ENCODE measurements around the gene CHD9. TPM values are rescaled to one million over a fixed set of nuclear protein-coding genes. Genes with fewer than 3 reads are reported as not detected.

The CHD9 gene
- total RNA-seq, 1 experiment from 2014 or later, result 25.4 TPM

DNA sequence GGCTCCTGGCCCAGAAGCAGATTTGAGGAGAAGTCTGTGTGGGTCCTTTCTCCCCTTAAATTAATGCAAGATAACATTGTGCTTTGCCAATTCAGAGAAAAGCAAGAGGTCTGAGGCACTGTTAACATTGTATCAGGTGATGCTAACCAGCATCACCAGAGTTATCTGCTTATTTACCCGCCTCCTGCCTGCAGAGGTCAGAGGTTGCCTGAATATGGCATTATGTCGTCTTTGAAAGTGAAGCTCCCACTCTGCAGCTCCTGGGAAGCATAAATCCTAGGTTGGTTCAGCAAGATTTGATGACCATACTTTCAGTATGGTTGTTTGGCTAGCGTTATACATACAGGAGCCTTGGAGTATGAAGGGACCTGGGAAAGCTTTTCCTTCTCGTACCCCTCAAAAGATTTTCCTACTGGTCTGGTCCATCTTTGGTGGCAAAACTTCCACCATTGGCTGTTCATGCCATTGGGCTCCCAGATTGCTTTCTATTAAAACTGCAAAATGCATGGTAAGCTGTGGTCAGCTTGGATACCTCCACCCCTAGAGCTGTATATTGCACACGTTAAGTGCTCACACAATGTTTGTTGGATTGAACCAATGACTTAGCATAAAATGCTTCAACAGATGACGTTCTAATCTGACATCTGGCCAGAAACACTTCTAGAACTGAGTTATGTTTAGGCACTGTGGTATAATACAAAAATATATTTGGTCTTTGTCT, 24.1 kb downstream of the CHD9 start:
- Histone ChIP-seq H3K27me3 (ENCODE audit: control insufficient read depth, insufficient read depth, low read length) (no peaks in the 10 kb centered on the region), H3K4me1 (ENCODE audit: control insufficient read depth, insufficient read depth, low read length) (no peaks in the 10 kb centered on the region), H3K9me3 (ENCODE audit: control insufficient read depth, insufficient read depth, low read depth, low read length) (no peaks in the 10 kb centered on the region), H3K27ac (ENCODE audit: low read length) (no peak overlapping the region), H3K4me3 (ENCODE audit: low read depth in 2 of 2, low read length in 2 of 2) (no peak overlapping the region), H3K36me3 (ENCODE audit: control insufficient read depth, insufficient read depth, low read length) (no peaks in the 10 kb centered on the region)
- DNase-seq (ENCODE audit: low read depth, low spot score), result no peak
- ChIA-PET CTCF (no interaction called here), POLR2A (interaction anchor here (0.6 kb wide), 1 partner anchor 93 kb away, joined by 4 read pairs; no protein-coding TSS in a partner anchor)
- intact Hi-C loops (cut with micrococcal nuclease; ENCODE audit: unreplicated experiment), result no loop called here
- ATAC-seq, result no peak
- TF ChIP-seq, protein P1, sequence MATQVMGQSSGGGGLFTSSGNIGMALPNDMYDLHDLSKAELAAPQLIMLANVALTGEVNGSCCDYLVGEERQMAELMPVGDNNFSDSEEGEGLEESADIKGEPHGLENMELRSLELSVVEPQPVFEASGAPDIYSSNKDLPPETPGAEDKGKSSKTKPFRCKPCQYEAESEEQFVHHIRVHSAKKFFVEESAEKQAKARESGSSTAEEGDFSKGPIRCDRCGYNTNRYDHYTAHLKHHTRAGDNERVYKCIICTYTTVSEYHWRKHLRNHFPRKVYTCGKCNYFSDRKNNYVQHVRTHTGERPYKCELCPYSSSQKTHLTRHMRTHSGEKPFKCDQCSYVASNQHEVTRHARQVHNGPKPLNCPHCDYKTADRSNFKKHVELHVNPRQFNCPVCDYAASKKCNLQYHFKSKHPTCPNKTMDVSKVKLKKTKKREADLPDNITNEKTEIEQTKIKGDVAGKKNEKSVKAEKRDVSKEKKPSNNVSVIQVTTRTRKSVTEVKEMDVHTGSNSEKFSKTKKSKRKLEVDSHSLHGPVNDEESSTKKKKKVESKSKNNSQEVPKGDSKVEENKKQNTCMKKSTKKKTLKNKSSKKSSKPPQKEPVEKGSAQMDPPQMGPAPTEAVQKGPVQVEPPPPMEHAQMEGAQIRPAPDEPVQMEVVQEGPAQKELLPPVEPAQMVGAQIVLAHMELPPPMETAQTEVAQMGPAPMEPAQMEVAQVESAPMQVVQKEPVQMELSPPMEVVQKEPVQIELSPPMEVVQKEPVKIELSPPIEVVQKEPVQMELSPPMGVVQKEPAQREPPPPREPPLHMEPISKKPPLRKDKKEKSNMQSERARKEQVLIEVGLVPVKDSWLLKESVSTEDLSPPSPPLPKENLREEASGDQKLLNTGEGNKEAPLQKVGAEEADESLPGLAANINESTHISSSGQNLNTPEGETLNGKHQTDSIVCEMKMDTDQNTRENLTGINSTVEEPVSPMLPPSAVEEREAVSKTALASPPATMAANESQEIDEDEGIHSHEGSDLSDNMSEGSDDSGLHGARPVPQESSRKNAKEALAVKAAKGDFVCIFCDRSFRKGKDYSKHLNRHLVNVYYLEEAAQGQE (IDR thresholded peaks at IDR 0.05; ENCODE audit: insufficient read depth in 1 of 2, low read depth in 2 of 2, low read length in 1 of 2), result no peak
- TF ChIP-seq POLR2AphosphoS5 (IDR thresholded peaks at IDR 0.05; ENCODE audit: low read depth, low read length), result no peak
- TF ChIP-seq, protein P2, sequence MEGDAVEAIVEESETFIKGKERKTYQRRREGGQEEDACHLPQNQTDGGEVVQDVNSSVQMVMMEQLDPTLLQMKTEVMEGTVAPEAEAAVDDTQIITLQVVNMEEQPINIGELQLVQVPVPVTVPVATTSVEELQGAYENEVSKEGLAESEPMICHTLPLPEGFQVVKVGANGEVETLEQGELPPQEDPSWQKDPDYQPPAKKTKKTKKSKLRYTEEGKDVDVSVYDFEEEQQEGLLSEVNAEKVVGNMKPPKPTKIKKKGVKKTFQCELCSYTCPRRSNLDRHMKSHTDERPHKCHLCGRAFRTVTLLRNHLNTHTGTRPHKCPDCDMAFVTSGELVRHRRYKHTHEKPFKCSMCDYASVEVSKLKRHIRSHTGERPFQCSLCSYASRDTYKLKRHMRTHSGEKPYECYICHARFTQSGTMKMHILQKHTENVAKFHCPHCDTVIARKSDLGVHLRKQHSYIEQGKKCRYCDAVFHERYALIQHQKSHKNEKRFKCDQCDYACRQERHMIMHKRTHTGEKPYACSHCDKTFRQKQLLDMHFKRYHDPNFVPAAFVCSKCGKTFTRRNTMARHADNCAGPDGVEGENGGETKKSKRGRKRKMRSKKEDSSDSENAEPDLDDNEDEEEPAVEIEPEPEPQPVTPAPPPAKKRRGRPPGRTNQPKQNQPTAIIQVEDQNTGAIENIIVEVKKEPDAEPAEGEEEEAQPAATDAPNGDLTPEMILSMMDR (IDR thresholded peaks at IDR 0.05), result no peak
- no peak for TF ChIP-seq TCF7L2 (IDR thresholded peaks at IDR 0.05; ENCODE audit: low read depth, low read length)
- no peak for TF ChIP-seq SIN3A (IDR thresholded peaks at IDR 0.05; ENCODE audit: borderline replicate concordance, insufficient read depth, low read depth, low read length)
- in situ Hi-C loops (cut with HindIII; ENCODE audit: low pct_unique_long_range_greater_than_20kb, low sequenced_read_pairs), result no loop called here
- BruUV-seq (replicated peaks), result no TSS peak

DNA sequence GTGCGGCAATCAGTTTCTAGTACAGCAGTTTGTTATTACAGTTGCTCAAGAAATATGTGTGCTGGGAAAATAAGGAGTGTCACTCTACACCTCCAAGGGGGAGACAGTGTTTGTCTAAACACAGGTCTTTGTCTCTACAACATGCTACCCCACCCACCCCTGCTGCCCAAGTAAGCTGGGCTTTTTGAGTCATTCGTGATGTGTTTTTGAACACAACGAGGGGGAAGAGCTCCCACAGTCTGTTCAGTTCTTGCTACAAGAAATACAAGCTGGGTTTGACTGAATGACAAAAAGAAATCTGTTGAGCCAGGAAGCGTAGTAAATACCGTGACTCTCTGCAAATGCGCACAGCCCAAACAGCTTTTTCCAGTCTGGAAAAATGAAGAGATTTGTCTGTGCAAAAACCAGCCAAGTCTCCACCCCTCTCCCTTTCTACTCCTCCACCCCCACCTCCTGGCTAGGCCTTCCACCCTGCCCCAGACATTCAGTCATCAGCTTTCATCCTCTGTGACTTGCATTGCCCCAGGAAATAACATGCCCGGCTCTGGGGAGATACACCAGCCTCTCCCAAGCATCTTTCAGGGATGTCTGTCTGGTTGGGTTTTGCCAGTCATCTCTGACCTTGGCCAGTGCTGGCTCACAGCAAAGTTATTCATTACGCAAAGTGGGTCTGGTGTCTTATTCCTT, 25.7 kb downstream of the CHD9 start:
- BruUV-seq (replicated peaks), result no TSS peak
- H3K4me3 ChIP-seq (ENCODE audit: low read depth in 2 of 2, low read length in 2 of 2), result no peak overlapping the region
- CTCF ChIA-PET, result no interaction called here
- TF ChIP-seq SIN3A (IDR thresholded peaks at IDR 0.05; ENCODE audit: borderline replicate concordance, insufficient read depth, low read depth, low read length), result no peak
- TF ChIP-seq POLR2AphosphoS5 (IDR thresholded peaks at IDR 0.05; ENCODE audit: low read depth, low read length), result no peak
- TF ChIP-seq TCF7L2 (IDR thresholded peaks at IDR 0.05; ENCODE audit: low read depth, low read length), result no peak
- TF ChIP-seq, protein P2 (IDR thresholded peaks at IDR 0.05), result no peak
- TF ChIP-seq, protein P1 (IDR thresholded peaks at IDR 0.05; ENCODE audit: insufficient read depth in 1 of 2, low read depth in 2 of 2, low read length in 1 of 2), result no peak
- H3K9me3 ChIP-seq (ENCODE audit: control insufficient read depth, insufficient read depth, low read depth, low read length), result no peaks in the 10 kb centered on the region
- H3K27me3 ChIP-seq (ENCODE audit: control insufficient read depth, insufficient read depth, low read length), result no peaks in the 10 kb centered on the region
- intact Hi-C loops (cut with micrococcal nuclease; ENCODE audit: unreplicated experiment) (no loop called here), in situ Hi-C loops (cut with HindIII; ENCODE audit: low pct_unique_long_range_greater_than_20kb, low sequenced_read_pairs) (no loop called here)
- ATAC-seq (no peak), DNase-seq (ENCODE audit: low read depth, low spot score) (no peak)
- H3K4me1 ChIP-seq (ENCODE audit: control insufficient read depth, insufficient read depth, low read length), result no peaks in the 10 kb centered on the region
- H3K27ac ChIP-seq (ENCODE audit: low read length), result no peak overlapping the region
- no peaks in the 10 kb centered on the region for H3K36me3 ChIP-seq (ENCODE audit: control insufficient read depth, insufficient read depth, low read length)
- POLR2A ChIA-PET, result no interaction called here
